HT1080 (cell line): ENCODE data around the gene ILF2. TPM values are rescaled to one million over a fixed set of nuclear protein-coding genes. Genes with fewer than 3 reads are reported as not detected.
A peak's percentile ranks its signal among the peaks of the same experiment; 100 is the strongest.
"Not testable (repeated sequence)": the region's sequence is repeated elsewhere in the genome, so short reads cannot be mapped to it uniquely, and the experiment has no call there.

Experiments
- DNase-seq: peaks from one replicate; pipeline ENCODE4 v3.0.0-alpha.2; 2015; ENCODE audit warnings: low read depth
- total RNA-seq: library from RNA; depleted of rRNA; stranded (reverse); fragments of >200 nt; shearing (Covaris generic); gene quantifications from 2 replicates; pipeline ENCODE4 v1.2.3, GENCODE V29; 2014

Gene ILF2
- total RNA-seq, 1 experiment from 2014 or later, result 368 TPM

GRCh38 chr1:153679337-153680119 lies 8.7 kb upstream of the ILF2 start:
- no peak for DNase-seq

DNA sequence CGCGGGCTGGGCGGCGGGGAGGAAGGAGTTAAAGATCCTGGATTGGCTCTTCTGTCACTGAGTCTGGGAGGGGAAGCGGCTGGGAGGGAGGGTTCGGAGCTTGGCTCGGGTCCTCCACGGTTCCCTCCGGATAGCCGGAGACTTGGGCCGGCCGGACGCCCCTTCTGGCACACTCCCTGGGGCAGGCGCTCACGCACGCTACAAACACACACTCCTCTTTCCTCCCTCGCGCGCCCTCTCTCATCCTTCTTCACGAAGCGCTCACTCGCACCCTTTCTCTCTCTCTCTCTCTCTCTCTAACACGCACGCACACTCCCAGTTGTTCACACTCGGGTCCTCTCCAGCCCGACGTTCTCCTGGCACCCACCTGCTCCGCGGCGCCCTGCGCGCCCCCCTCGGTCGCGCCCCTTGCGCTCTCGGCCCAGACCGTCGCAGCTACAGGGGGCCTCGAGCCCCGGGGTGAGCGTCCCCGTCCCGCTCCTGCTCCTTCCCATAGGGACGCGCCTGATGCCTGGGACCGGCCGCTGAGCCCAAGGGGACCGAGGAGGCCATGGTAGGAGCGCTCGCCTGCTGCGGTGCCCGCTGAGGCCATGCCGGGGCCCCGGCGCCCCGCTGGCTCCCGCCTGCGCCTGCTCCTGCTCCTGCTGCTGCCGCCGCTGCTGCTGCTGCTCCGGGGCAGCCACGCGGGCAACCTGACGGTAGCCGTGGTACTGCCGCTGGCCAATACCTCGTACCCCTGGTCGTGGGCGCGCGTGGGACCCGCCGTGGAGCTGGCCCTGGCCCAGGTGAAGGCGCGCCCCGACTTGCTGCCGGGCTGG lies 7.9 kb upstream of the ILF2 start, which contains the start of gene NPR1:
TSS of gene NPR1 (plus strand) at position 170 of the 818 bp plus-strand sequence. CDS start at position 591, 421 bp downstream.
- peak; percentile 10 for DNase-seq

- DNase-seq, result peak; percentile 29
These were observed 7.1 kb upstream of the ILF2 start for GRCh38 chr1:153677718-153678518.

DNA sequence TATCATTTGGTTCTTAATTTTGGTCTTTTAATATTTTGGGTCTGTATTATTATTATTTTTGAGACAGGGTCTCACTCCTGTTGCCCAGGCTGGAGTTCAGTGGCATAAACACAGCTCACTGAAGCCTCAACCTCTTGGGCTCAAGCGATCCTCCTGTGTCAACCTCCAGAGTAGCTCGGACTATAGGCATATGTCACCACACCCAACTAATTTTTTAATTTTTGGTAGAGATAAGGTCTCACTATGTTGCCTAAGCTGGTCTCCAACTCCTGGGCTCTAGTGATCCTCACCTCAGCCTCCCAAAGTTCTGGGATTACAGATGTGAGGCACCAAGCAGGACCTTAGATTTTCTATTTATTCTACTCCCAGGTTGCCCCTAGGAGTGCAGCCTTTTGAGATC lies 2.7 kb upstream of the ILF2 start:
- no peak for DNase-seq

- DNase-seq, result peak; percentile 60
These were observed 998 bp upstream of the ILF2 start for GRCh38 chr1:153671628-153672353.

DNA sequence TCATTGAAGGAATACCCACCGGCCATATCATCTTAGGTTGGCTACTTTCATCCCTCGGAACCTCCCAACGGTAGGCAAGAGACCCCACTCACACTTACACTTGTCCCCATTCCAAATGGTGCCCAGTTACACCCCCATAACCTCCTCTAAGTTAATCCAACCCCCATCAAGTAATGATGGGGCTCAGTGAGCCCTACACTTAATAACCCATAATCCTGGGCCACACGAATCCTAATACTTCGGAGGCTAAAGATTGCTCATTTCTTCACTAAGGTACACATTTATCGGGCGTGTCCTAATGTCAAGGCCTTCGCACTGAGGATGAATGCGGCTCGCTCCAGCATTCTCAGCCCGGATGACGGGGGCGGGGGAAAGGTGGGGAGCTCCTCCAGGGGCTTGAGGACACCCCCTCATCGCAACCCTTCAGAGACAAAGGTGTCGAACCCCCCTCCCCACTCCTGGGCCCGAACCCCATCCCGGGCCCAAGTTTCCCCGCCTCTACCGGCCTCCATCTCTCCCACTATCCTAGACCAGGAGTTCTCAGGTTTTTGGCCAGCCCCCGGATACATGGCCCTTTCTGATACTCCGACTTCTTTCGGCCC lies 435 bp downstream of the ILF2 start:
- no peak for DNase-seq

- no peak for DNase-seq
These were observed 1.2 kb downstream of the ILF2 start for GRCh38 chr1:153669606-153670005.

GRCh38 chr1:153668672-153669071 lies 2.1 kb downstream of the ILF2 start:
- DNase-seq, result not testable (repeated sequence)

DNA sequence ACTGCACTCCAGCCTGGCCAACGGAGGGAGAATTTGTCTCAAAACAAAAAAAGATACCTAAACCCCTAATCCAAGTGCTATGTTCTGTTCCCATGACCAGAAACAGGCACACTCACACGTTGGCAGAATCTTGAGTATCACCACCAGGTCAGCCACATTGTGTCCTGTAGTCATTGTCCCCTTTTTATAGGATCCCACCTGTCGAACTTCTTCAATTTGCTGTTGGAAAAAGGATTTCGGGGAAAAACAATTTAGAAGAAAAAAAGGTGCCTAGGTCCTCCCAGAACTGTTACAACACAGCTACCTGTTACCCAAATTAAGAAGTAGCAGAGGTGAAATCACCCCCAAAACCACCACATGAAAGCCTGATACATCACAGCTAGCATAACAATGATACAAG lies 3.4 kb downstream of the ILF2 start:
- DNase-seq, result no peak

DNA sequence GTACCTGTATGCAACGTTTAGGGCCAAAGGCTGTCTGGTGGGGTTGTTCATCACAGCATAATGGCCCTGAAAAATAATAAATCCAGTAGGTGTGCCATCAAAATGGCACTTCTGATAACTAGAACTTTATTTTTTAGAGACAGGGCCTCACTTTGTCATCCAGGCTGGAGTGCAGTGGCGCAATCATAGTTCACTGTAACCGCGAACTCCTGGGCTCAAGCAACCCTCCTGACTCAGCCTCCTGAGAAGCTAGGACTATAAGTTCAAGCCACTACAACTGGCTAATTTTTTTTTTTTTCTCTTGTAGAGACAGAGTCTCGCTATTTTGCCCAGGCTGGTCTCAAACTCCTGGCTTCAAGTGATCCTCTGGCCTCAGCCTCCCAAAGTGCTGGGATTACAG lies 7.6 kb downstream of the ILF2 start:
- peak; percentile 38 for DNase-seq

DNA sequence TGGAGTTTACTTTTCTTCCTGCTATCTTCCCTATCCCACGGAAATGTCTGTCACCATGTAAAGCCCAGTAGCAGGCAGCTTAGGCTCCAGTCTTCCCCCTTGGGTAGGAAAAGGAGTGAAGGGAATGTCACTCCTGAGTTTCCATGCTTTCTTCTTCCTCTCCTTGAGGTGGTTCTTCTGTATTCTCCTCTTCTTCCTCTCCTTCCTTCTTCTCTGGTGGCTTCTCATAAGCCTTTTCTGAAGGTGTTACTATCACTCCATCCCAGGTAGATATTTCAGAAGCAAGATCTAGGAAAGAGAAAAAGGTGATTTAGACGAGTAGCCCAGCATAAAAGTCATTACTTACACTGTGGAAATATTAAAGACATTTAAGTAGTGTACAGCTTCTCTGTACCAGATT lies 8.5 kb downstream of the ILF2 start:
- DNase-seq, result no peak

DNA sequence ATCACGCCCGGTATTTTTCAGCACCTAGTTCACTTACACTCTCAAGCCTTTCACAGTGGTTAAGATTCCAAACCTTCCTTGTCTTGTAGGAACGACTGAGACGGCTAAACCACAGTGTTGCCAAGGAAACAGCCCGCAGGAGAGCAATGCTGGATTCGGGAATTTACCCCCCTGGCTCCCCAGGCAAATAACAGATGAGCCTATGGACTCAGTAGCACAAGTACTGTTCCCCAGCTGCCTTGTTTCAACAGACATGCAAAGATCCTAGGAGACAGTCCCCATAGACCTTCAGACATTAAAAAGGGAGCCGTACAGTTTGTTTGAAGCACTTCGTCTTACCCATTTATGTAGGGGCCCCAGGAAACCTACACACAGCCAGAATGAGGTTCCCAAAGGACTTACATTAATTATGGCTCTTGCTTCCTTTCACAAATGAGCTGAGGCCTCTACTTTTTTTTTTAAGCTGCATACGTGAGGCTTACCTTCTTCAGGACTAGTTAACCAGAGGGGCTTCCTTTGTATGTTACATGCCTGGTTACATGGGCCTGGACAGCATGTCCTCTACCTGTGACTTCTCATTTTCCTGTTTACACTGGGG lies 9.6 kb downstream of the ILF2 start:
- no peak for DNase-seq

DNA sequence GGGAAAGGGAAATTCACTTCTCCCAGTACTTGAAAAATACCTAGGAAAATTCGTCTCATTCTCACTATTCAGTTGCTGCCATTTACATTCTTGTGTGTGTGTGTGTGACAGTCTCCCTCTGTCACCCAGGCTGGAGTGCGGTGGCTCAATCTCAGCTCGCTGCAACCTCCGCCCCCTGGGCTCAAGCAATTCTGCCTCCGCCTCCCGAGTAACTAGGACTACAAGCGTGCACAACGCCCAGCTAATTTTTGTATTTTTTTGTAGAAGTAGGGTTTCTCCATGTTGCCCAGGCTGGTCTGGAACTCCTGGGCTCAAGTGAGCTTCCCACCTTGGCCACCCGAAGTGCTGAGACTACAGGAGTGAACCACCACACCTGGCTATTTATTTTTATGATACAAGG lies 11.1 kb downstream of the ILF2 start:
- no peak for DNase-seq

- DNase-seq, result no peak
These were observed 11.6 kb downstream of the ILF2 start for GRCh38 chr1:153659175-153659534.

DNA sequence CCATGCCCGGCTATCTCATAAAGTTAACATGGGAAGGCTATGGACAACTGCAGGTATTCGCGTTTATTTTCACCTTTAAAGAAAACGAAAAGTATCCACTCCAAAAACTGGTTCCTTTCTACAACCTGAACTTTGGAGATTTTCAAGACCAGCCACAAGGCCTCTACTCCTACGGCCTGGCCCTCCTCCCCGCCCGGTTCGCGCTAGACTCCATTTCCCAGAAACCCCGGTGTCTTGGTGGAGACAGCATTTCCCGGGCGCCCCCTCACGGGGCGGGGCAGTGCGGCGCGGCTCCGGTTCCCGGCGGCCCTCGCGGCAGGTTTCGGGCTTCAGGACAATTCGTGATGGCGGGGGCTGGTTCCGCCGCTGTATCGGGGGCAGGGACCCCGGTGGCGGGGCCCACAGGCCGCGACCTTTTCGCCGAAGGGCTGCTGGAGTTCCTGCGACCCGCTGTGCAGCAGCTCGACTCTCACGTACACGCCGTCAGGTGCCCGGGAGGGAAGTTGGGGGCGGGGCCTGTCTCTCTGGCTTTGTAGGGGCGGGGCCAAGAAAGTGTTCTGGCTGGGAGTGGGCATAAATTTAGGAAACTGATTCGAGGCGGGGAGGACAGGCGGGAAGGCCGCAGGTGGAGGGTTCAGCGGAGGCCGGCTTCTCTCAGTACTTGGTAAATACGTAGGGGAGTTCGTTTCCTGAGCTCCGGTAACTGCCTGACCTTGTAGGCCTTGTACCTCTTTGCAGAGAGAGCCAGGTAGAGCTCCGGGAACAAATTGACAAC lies 12.2 kb downstream of the ILF2 start, which contains the start of gene SNAPIN:
TSS of gene SNAPIN (plus strand) at position 304 of the 775 bp plus-strand sequence. CDS start at position 345, 41 bp downstream.
- DNase-seq, result peak; percentile 83

DNA sequence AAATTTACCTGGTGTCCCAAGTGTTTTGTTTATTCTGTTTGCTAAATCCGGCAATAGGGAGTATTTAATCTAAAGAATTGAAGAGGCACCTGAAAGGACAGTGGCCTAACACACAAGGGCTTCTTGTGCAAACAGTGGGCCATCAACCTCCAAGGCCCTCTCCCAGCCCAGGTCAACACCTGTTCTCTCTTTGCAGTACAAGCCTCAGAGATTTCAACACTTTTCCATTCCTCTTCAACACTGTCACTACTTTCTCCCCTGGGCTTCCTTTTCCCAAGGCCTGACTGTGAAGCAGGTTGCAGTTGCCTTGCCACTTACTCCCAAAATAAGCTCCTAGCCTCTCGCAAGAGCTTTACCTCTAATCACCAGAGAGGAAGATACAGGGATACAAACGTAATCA lies 15.5 kb downstream of the ILF2 start:
- no peak for DNase-seq

DNA sequence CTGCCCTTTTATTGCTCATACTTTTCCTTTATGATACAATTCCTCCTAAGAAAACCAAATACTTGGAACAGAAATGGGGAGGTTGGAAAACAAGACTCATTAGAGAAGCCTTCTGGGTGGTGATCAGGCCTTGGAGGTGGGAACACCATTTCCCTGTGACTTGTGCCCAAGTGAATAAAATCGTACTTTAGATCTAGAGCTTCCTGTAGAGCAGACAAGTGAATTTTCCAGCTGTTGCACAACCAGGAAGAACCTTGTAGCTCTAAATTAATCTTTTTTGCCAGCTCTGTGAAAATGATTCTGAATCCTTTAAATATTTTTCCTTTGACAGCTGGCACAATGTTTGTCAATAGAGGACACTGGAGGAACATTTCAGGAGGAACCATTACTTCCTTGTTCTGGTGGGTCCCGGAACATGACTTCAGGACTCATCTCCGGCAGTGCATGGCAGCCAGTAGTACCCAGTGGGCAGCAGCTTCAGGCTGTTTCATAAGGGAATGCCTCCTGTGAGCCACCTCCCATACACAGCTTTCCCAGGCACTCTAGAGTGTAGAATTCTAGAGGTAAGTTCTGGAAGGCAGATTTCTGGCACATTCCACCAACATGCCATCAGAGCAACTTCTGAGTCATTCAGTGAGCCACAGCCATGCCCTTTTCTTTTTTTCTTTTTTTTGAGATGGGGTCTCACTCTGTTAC lies 17.8 kb downstream of the ILF2 start:
- peak; percentile 75 for DNase-seq

DNA sequence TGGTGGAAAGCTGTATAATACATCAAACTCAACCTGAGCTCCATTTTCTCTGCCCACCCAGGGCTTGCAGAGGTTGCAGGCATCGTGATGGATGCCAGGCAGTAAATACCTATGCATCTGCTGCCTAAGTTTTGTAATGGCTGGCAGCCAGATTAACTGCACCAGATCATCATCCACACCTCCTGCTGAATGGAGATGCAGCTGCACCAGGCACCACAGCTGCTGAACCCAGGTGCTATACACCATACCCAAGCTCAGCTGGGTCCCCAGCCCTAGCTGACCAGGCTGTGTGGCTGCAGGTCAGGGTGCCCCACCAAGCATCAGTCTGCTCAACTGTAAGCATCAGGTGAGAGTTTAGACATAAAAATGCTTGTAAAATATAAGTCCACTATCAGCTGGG lies 19.0 kb downstream of the ILF2 start:
- no peak for DNase-seq

- peak; percentile 25 for DNase-seq
These were observed 20.9 kb downstream of the ILF2 start for GRCh38 chr1:153649863-153650235.
